ENCODE measurements around the gene RBFA. TPM values are rescaled to one million over a fixed set of nuclear protein-coding genes. Genes with fewer than 3 reads are reported as not detected.
A peak's percentile ranks its signal among the peaks of the same experiment; 100 is the strongest.

Gene RBFA
- total and polyA plus RNA-seq, 2 of the 13 experiments (the other 11 are each of a cell fraction or from before 2014, with no cell fraction given) = 29.7 to 42.4 TPM

- TF ChIP-seq ZNF407 (CRISPR knock-in tag; IDR thresholded peaks at IDR 0.05; ENCODE audit: not compliant biosample characterization) (no peak), ZNF850 (CRISPR knock-in tag; conservative IDR thresholded peaks at IDR 0.05) (no peak), GATA4 (IDR thresholded peaks at IDR 0.05; ENCODE audit: borderline replicate concordance, low read depth) (peak; percentile 56; the same call in 1 of the 2 replicates), ZNF3 (CRISPR knock-in tag; IDR thresholded peaks at IDR 0.05) (no peak), TFDP2 (CRISPR knock-in tag; IDR thresholded peaks at IDR 0.05) (peak; percentile 87), NFE2L2 (IDR thresholded peaks at IDR 0.05; ENCODE audit: low read length) (no peak), ZNF710 (CRISPR knock-in tag; IDR thresholded peaks at IDR 0.05; ENCODE audit: borderline replicate concordance) (peak; percentile 76; the same call in 1 of the 2 replicates), ZNF691 (CRISPR knock-in tag; IDR thresholded peaks at IDR 0.05; ENCODE audit: borderline replicate concordance, low read depth) (0 out of 2 replicates have a peak, but pooled peaks have one; percentile 42), ZNF674 (CRISPR knock-in tag; IDR thresholded peaks at IDR 0.05; ENCODE audit: low read depth) (no peak), MED13 (CRISPR knock-in tag; IDR thresholded peaks at IDR 0.05) (no peak; the same call in 1 of the 2 replicates), NFATC3 (CRISPR knock-in tag; IDR thresholded peaks at IDR 0.05) (no peak), TAF15 (IDR thresholded peaks at IDR 0.05; ENCODE audit: low read depth, low read length, poor library complexity, severe bottlenecking) (no peak), U2AF1 (optimal IDR thresholded peaks at IDR 0.05; ENCODE audit: low read depth, low read length) (no peak), ZNF12 (CRISPR knock-in tag; IDR thresholded peaks at IDR 0.05) (no peak; the same call in 1 of the 2 replicates), JUN (CRISPR knock-in tag; IDR thresholded peaks at IDR 0.05) (0 out of 2 replicates have a peak, but pooled peaks have one; percentile 45), ZNF335 (CRISPR knock-in tag; IDR thresholded peaks at IDR 0.05) (no peak), TRIM24 (CRISPR knock-in tag; IDR thresholded peaks at IDR 0.05) (no peak), ONECUT2 (CRISPR knock-in tag; IDR thresholded peaks at IDR 0.05) (no peak)
Measured at GRCh38 chr18:79988451-79989194, 45.6 kb upstream of the RBFA start, which contains the start of gene TXNL4A (continued).

Data from HepG2 (cell line).